Measurements from ENCODE around the gene SLC23A2.

GRCh38 chr20:4855555-4855954 lies 145.8 kb downstream of the SLC23A2 start:
- TF ChIP-seq, protein P1, sequence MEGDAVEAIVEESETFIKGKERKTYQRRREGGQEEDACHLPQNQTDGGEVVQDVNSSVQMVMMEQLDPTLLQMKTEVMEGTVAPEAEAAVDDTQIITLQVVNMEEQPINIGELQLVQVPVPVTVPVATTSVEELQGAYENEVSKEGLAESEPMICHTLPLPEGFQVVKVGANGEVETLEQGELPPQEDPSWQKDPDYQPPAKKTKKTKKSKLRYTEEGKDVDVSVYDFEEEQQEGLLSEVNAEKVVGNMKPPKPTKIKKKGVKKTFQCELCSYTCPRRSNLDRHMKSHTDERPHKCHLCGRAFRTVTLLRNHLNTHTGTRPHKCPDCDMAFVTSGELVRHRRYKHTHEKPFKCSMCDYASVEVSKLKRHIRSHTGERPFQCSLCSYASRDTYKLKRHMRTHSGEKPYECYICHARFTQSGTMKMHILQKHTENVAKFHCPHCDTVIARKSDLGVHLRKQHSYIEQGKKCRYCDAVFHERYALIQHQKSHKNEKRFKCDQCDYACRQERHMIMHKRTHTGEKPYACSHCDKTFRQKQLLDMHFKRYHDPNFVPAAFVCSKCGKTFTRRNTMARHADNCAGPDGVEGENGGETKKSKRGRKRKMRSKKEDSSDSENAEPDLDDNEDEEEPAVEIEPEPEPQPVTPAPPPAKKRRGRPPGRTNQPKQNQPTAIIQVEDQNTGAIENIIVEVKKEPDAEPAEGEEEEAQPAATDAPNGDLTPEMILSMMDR (conservative IDR thresholded peaks at IDR 0.05), result no peak
- no peak for TF ChIP-seq EZH2 (IDR thresholded peaks at IDR 0.05; ENCODE audit: low read depth)

Data from PC-9 (cell line).